GM21423 (cell line): ENCODE measurements around the gene ALS2CL.
"Not testable (repeated sequence)": the region's sequence is repeated elsewhere in the genome, so short reads cannot be mapped to it uniquely, and the experiment has no call there.

Source experiments
- ATAC-seq: cut with Tn5 transposase; IDR thresholded peaks from one replicate; pipeline ENCODE4 v1.9.1; 2021; ENCODE audit warnings: mild to moderate bottlenecking, moderate library complexity; ENCODE audit not compliant: unreplicated experiment

The ALS2CL gene, protein sequence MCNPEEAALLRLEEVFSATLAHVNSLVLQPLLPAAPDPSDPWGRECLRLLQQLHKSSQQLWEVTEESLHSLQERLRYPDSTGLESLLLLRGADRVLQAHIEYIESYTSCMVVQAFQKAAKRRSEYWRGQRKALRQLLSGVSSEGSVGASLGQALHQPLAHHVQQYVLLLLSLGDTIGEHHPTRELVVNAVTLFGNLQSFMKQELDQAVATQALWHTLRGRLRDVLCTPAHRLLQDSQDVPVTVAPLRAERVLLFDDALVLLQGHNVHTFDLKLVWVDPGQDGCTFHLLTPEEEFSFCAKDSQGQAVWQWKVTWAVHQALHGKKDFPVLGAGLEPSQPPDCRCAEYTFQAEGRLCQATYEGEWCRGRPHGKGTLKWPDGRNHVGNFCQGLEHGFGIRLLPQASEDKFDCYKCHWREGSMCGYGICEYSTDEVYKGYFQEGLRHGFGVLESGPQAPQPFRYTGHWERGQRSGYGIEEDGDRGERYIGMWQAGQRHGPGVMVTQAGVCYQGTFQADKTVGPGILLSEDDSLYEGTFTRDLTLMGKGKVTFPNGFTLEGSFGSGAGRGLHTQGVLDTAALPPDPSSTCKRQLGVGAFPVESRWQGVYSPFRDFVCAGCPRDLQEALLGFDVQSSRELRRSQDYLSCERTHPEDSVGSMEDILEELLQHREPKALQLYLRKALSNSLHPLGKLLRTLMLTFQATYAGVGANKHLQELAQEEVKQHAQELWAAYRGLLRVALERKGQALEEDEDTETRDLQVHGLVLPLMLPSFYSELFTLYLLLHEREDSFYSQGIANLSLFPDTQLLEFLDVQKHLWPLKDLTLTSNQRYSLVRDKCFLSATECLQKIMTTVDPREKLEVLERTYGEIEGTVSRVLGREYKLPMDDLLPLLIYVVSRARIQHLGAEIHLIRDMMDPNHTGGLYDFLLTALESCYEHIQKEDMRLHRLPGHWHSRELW

DNA sequence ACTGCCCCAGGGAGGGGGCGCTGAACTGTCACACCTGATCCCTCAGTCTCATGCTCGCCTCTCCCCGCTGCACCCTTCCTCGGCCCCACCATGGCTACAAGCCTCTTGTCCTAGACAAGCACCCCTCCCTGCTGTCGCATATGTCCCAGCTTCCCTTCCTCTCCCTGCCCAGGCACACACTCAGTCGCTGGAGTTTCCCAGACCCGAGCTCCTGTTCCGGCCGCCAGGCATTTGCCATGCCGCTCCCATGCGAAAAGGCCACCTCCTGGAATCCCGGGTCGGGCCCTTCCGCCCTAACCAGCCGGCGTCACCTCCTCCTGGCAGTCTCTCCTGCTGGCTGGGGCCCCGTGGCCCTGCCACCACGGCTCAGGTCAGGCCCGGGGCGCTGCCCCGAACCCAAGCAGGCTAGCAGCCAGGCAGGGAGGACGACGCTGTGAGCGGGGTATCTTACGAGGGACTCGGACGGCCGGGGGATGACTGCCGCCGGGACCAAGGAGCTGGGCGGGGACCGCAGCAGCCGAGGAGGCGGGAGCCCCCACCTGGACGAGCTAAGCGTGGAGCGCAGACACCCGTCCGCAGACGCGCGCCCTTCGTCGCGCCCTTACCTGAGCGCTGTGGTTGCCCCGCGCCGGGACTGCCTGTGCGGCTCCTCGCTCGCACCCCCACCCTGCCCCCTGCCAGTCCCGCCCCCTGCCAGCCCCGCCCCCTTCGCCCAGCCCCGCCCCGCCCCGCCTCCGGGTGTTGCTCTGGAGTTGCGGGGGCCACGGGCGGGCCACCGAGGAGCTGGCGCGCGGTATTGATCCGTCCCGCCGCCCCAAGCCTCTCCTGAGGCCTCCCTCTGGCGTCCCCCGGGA lies at the start of gene ALS2CL:
ALS2CL (minus strand) TSS at position 642 of the 854 bp plus-strand sequence. CDS start 4,239 bp downstream, outside the sequence.
- no peak for ATAC-seq

DNA sequence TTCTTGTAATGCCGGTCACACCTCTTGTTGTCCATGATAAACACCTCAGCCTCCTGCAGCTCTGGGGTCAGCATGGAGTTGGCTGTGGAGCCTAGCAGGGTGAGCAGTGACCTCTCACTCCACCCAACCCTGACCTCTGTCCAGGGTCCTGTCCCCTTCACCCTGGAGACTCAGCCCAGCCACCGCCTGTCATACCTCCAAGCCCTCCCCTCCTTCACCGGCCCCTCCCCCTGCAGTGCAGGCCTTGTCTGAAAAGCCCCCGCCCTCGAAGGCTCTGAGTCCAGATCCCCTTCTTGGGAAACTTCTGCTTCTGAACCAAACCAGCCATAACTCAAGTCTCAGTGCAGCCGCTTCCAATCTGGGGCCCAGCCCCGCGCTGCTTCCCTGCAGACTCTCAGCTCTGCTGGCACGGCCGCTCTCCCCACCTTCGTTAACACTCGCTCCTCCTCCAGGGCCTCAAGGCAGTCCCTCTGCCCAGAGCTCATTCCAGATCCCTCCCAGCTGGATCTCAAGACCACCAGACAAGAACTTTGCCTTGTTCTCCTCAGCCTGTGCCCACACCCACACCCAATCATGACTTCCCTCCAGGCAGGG lies 49.6 kb upstream of the ALS2CL start:
- ATAC-seq = no peak

DNA sequence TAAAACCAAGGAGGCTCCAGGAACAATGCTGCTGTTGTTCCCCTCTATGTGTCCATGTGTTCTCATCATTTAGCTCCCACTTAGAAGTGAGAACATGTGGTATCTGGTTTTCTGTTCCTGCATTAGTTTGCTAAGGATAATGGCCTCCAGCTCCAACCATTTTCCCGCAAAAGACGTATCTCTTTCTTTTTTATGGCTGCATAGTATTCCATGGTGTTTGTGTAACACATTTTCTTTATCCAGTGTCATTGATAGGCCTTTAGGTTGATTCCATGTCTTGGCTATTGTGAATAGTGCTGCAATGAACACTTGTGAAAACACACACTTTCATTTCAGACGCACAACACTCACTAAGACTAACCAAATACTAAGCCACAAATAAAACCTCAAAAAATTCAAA lies 46.1 kb upstream of the ALS2CL start:
- not testable (repeated sequence) for ATAC-seq

DNA sequence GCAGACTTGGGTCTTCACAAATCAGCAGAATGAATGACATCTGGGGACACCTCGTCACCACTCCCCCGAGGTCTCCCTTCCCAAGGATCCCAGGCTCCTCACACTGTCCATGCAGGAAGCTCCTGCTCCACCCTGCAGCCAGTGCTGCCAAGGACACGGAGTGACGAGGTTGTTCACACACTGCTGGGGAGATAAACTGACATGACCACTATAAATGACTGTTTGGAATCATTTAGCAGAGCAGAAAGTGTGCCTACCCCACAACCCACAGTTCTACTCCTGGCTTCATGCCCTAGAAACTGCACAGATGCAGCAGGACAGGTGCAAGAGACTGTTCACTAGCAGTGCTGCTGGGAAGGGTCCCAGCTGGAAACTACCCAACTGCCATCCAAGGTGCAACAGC lies 43.9 kb upstream of the ALS2CL start:
- ATAC-seq = no peak

DNA sequence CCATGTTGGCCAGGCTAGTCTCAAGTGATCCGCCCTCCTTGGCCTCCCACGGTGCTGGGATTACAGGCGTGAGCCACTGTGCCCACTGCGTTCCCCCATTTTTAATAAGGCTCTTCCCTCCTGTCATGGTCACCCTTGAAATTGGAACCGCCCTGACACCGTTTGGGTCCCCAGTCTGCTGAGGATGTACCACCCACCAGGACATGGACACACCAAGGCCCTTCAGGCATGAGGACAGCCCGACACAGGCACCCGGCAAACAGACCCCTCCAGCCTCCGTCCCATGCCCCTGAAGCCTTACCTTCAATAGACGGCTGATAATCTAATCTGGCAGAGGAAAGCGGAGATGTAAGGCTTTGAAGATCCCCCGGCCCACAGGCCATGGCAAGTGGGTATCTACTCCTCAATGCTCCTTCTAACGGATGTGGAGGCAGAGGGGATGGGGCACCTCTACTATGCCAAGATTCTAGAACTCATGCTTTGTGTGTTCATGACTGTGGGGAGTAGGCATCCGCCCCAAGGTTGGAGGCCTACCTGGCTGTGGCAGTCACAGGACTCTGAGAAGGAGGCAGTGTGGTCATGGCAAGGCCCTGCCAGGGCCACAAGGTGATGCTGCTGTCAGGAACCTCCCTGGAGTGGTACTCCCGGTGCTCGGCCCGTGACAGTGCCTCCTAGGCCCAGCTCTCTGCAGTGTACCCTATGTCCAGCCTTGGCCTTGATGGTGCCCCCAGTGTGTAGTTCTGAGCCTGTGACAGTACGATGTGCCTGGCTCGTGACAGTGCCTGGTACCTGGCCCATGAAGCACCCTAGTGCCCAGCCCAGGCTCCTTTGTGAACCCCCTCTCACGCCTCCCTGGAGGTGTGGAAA lies 42.8 kb upstream of the ALS2CL start:
- ATAC-seq = no peak

DNA sequence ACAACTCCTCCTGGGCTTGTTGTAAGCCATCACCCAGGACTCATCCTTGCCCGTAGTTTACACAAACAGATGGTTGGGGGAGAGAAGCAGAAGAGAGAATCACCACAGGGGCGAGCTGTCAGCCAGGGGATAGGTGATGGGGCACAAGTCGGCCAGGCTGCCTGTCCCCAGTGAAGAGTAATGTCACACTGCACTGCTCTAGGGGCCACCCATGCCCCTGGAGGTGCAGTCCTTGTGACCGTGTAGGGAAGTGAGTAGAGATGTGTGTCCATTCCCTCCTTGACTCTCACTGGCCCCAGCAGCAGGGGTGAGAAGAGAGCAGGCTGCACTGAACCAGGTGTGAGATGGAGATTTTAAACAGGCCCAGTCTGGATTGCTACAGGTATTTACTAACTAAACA lies 41.3 kb upstream of the ALS2CL start:
- ATAC-seq = no peak

DNA sequence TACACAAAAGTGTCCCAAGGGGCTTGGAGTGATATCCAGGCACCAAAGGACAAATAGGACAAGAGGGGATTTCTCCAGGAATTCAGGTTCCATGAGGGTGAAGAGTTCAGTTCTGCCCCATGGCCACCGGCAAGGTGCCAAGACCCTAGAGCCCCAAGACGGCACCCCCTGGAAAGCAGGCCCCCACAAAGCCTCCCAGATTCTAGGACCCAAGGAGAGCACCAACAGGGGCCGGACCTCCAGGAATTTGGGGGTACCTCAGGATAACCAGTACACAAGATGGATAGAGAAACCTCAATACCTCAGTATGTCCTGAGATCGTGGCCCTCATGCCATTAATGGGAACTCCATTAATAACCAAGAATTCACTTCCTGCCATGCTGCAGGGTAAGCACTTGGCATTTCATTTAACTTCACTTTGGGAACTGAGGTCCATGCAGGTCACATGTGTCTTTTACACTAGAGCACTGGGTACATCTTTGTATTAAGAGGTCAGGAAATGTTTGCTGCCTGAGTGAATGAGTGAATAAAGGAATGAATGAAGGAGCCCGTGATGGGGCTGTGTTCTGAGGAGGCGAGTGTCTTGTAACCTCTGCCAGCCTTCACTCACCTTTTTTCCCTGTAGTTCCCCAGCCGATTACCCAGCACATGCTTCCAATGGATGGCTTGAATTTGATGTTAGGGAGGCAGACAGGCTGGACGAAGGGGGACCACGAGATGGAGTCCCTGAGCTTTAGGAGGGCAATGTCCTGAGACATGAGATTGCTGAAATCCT lies 39.7 kb upstream of the ALS2CL start:
- ATAC-seq = no peak

DNA sequence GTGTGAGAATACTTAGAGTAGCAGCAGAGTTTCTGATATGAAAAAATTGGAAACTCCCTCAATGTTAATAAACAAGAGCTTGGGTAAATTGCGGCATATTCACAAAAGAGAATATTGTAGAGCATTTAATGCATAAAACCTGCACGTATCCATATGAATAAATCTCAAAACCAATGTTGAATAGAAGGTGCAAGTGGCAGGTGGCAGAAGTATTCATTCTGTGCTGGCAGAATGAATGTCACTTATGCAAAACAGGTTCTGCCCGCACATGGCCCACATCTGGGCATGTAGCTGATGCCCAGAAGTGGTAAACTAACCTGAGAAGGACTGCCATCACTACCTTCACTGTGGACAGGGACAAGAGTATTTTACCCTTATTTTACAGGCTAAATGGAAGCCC lies 38.3 kb upstream of the ALS2CL start:
- no peak for ATAC-seq

DNA sequence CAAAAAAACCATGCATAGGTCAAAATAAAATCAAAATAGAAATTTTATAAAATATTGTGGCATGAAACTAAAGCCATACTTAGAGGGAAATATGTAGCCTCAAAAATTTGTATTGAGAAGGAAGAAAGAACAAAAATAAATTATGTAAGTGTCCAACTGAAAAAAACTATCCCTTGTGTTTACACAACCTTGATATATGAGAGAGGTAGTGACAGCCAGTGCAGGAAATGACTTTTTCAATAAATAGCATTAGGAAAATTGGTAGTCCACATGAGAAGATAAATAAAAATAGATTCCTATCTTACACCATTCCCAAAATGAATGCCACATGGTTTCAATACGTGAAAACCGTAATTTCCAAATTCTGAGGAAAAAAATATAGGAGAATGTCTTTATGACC lies 37.3 kb upstream of the ALS2CL start:
- no peak for ATAC-seq

DNA sequence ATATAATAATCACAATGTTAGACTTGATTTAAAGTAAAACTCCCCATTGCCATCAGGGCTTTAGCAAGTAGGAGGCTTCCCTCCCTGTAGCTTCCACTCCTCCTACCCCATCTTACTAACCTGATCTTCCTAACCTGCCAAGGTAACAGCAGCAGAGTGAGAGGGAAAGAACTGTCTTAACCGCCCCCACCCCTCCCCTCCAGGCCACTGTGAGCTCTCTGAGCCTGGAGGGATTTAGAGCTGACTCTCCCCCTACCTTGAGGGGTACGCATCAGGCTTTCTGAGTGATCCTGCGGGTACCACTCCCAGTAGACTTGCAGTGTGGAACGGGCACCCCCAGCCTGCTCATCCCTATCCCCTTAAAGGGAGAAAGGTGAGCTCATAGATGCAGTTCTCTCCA lies 35.6 kb upstream of the ALS2CL start:
- no peak for ATAC-seq

DNA sequence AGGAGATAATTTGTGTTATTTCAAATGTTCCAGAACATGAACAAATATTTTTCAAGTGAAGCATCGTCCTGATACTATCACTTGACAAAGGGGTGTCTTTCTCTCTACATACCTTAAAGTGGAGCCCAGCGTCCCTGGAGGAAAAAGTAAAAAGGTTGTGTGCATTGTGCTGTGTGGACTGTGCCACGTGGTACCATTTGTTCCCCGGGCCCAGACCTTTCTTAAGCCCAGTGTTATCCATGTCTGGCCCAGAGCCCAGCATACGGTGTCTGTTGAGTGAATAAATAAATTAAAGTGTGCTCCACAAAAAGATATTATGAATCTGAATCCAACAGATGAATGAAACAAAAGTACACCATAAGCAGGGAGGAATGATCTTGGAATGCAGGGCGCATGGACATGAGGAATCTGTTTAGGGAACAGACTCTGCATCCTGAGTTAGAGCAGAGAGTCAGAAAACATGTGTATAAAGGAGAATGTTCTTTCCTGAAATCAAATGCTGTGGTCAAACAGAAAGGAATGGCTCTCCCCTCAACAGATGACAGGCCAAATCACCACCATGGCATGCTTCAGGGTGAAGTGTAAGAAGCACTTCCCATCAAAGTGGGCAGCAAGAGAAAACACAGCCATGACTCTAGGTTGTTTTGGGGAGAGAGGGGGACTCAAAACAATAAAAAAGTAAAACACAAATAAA lies 32.3 kb upstream of the ALS2CL start:
- no peak for ATAC-seq

DNA sequence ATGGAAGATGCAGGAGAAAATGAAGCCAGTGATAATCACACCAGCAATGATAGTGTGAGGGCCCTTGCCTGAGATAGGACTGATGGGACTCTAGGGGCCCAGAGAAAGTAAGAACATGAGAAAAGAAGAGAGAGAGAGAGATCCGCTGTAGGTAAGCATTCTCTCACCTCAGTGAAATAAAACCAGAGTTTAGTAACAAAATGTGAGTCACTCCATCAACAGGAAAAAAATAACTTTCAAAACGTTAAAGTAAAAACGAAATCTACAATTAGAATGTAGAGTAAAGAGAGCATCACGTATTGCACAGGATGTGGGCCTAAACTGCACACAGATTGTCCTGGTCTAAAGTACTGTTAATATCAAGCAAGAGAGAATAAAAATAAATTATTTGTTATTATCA lies 30.9 kb upstream of the ALS2CL start:
- ATAC-seq = no peak

DNA sequence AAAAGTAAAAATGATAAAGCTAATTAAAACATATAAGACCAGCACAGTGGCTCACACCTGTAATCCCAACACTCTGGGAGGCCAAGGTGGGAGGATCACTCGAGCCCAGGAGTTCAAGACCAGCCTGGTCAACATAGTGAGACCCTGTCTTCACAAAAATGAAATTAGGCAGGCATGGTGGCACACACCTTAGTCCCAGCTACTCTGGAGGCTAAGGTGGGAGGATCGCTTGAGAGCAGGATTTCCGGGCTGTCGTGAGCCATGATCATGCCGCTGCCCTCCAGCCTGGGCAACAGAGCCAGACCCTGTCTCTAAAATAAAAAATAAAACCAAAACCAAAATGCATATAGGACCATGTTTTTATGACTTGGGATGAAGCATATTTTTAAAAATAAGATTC lies 29.0 kb upstream of the ALS2CL start:
- no peak for ATAC-seq

DNA sequence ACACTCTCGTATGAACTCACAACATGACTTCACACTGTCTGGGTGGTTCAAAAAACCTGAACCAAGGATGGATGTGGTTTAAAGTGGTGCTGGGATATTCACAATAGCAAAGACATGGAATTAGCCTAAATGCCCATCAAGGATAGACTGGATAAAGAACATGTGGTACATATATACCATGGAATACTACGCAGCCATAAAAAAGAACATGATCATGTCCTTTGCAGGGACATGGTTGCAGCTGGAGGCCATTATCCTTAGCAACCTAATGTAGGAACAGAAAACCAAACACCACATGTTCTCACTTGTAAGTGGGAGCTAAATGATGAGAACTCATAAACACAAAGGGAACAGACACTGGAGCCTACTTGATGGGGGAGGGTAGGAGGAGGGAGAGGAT lies 27.5 kb upstream of the ALS2CL start:
- ATAC-seq = no peak

DNA sequence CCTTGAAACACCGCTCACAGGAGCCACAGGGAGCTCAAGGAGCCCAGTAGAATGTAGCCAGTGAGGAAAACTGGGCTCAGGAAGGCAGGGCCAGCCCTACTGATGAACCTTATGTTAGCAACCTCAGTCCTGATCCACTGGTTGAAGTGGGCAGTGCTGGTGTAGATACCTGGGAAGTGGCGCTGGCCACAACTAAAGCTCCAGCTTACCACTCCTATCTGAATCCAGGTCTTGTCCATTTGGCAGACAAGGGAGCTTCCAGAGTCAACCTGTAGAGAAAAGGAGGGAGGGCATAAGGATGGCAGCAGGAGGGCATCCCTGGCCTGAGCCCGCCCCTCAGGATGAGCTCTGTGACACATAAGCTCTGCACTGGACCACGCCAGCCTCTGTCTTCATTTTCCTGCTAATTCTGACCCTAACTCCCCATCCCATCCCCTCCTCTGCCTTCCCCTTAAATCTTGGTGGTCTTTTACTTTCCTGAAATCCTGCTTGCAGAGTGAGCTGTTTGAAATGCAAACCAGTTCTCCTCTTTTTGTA lies 26.3 kb upstream of the ALS2CL start:
- ATAC-seq = no peak

DNA sequence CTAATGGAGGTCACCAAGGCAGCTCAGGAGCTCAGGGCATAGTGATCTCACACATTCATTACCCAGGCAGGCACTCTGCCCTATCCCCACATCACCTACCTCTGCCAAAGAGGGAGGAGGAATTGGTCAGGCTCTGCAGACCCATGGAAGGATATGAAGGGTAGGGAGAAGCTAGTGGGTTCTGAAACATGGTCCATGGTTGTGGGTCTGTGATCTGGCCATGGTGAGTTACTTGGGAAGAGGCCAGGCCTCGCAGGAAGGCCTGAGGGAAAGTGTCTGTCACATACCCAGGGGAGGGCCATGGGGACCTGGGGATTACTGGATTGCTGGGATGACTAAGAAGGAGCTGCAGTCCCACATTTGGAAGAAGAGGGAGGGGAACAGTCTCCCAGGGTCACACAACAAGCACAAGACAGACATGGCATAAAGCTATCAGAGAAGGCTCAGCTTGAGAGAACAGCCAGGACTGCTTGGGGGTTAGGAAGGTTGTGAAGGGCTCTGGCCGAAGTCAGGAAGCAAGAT lies 25.6 kb upstream of the ALS2CL start:
- ATAC-seq = no peak

DNA sequence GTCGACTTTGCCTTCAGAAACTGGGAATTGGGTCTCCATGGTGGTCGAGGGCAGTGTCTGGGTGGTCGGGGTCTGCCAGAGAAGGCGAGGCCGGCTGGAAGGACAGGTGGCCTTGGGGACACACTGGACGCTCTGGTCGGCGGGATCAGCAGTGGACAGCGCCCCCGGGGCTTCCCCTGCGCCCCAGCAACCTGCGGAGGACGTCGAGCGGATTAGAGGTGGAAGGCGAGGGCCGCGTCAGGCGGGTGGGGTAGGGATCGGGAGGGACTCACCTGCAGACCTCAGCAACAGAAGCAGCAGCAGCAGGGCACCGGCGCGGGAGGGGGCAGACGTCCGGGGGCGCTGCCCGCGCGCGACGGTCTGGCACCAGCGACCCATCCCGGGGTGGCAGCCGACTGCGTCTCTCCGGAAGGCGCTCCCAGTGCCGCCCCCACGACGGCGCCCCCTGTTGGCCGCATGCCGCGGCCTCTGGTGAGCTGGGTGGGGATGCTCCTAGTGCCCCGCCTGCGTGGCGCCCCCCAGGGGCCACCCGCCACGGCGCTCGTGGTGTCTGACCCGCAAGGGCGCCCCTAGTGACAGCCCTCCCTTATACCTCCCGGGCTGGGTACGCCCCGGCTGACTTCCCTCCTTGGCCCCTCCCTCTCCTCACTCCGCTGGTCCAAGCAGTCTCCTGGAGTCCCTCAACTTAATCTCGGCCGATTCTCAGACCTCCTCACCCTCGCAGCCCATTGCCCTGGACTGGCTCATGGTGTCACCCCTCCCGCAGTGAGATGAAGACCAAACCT lies 24.2 kb upstream of the ALS2CL start, which contains the start of gene PRSS50:
PRSS50 (minus strand) TSS at position 423 of the 785 bp plus-strand sequence; CDS start at position 378, 45 bp downstream.
- no peak for ATAC-seq
